Fibroblast of villous mesenchyme (primary cell): Measurements from ENCODE around the gene APOF. TPM values are rescaled to one million over a fixed set of nuclear protein-coding genes. Genes with fewer than 3 reads are reported as not detected.
"Not testable (repeated sequence)": the region's sequence is repeated elsewhere in the genome, so short reads cannot be mapped to it uniquely, and the experiment has no call there.

Source experiments
- DNase-seq: peaks from one replicate; pipeline ENCODE4 v3.0.0-alpha.2; 2010; ENCODE audit warnings: low read depth
- H3K4me3 ChIP-seq: 2 replicates; pipeline ENCODE4 v1.5.1; 2011; ENCODE audit warnings: low read depth, mild to moderate bottlenecking, low read length
- CTCF ChIP-seq: IDR thresholded peaks from 2 replicates; pipeline ENCODE4 v1.5.1; 2012; ENCODE audit warnings: low read depth, mild to moderate bottlenecking, low read length; ENCODE audit not compliant: insufficient read depth
- total RNA-seq: library from RNA; depleted of rRNA; stranded (reverse); fragments of >200 nt; gene quantifications from 2 replicates; pipeline ENCODE4 v1.2.3, GENCODE V29; 2012

APOF gene
- not detected in 2 replicates for total RNA-seq

GRCh38 chr12:56362130-56363059 lies at the start of gene APOF:
APOF (minus strand) TSS chr12:56362857; CDS start chr12:56362745, 112 bp downstream.
- no peak for TF ChIP-seq CTCF
- no peak within 1 kb of the TSS for H3K4me3 ChIP-seq
- no peak for DNase-seq

- TF ChIP-seq CTCF = no peak
Measured at GRCh38 chr12:56411781-56412639, 49.4 kb upstream of the APOF start.

GRCh38 chr12:56410768-56411167 lies 48.1 kb upstream of the APOF start:
- DNase-seq = no peak
- no peak overlapping the region for H3K4me3 ChIP-seq
- no peak for TF ChIP-seq CTCF

More at GRCh38 chr12:56411781-56412639, 49.4 kb upstream of the APOF start:
- no peak overlapping the region for H3K4me3 ChIP-seq
- DNase-seq = no peak

- H3K4me3 ChIP-seq = no peak overlapping the region
- no peak for TF ChIP-seq CTCF
- no peak for DNase-seq
Measured at GRCh38 chr12:56408799-56409417, 46.3 kb upstream of the APOF start.

- not testable (repeated sequence) for DNase-seq, H3K4me3 ChIP-seq
Measured at GRCh38 chr12:56404227-56404626, 41.6 kb upstream of the APOF start.

GRCh38 chr12:56401612-56402011 lies 39.0 kb upstream of the APOF start:
- not testable (repeated sequence) for H3K4me3 ChIP-seq, DNase-seq

- not testable (repeated sequence) for DNase-seq, H3K4me3 ChIP-seq
Measured at GRCh38 chr12:56401125-56401524, 38.5 kb upstream of the APOF start.

GRCh38 chr12:56399466-56399865 lies 36.8 kb upstream of the APOF start:
- H3K4me3 ChIP-seq, DNase-seq: not testable (repeated sequence)
